Skin epidermis (tissue), 12 donors: Measurements from ENCODE around the gene IL15.

Experiments used
- H3K27ac ChIP-seq, 21 experiments: fragments of 200-600 bp; sonication (generic) in 11 of 21; one replicate each; pipeline ENCODE4 v1.5.0; 2020; ENCODE audit warnings: mild to moderate bottlenecking in 3 of 21, inconsistent platforms in 2 of 21, moderate library complexity in 2 of 21
- H3K4me3 ChIP-seq, 7 experiments: fragments of 200-600 bp; sonication (generic) in 2 of 7; one replicate each; pipeline ENCODE4 v1.5.0; 2020; ENCODE audit warnings: inconsistent platforms in 2 of 7, mild to moderate bottlenecking in 2 of 7, moderate library complexity in 1 of 7

Gene IL15

GRCh38 chr4:141757287-141757686 lies 120.9 kb downstream of the IL15 start:
- no peak overlapping the region for H3K4me3 ChIP-seq
- H3K27ac ChIP-seq: no peak overlapping the region

- no peak overlapping the region for H3K4me3 ChIP-seq
- no peak overlapping the region for H3K27ac ChIP-seq
These were observed 123.5 kb downstream of the IL15 start for GRCh38 chr4:141759796-141760425.

GRCh38 chr4:141761926-141762325 lies 125.5 kb downstream of the IL15 start:
- no peak overlapping the region for H3K4me3 ChIP-seq
- no peak overlapping the region for H3K27ac ChIP-seq

GRCh38 chr4:141763374-141763773 lies 127.0 kb downstream of the IL15 start:
- Histone ChIP-seq H3K27ac (no peak overlapping the region), H3K4me3 (no peak overlapping the region)

GRCh38 chr4:141768954-141769353 lies 132.6 kb downstream of the IL15 start:
- no peak overlapping the region for H3K4me3 ChIP-seq
- H3K27ac ChIP-seq: no peak overlapping the region

- no peak overlapping the region for H3K27ac ChIP-seq
These were observed 135.8 kb downstream of the IL15 start for GRCh38 chr4:141771889-141772830.

GRCh38 chr4:141772838-141773237 lies 136.5 kb downstream of the IL15 start:
- H3K4me3 ChIP-seq: no peak overlapping the region
- H3K27ac ChIP-seq: no peak overlapping the region

More at GRCh38 chr4:141771889-141772830, 135.8 kb downstream of the IL15 start:
- H3K4me3 ChIP-seq: no peak overlapping the region

GRCh38 chr4:141782205-141782604 lies 145.8 kb downstream of the IL15 start:
- Histone ChIP-seq H3K27ac (no peak overlapping the region), H3K4me3 (no peak overlapping the region)
